SU-DHL-6 (cell line): ENCODE results near the gene GOLGA7B.

ENCODE experiments used
- H2AFZ ChIP-seq: fragments of 200-600 bp; sonication (generic); 2 replicates; pipeline ENCODE4 v1.6.1; 2014; ENCODE audit warnings: low read depth, mild to moderate bottlenecking, moderate library complexity, mixed read lengths, antibody characterized with exemption, low read length; ENCODE audit not compliant: severe bottlenecking
- H3F3A ChIP-seq: fragments of 200-600 bp; shearing (Covaris generic); 2 replicates; pipeline ENCODE4 v1.6.0; 2016; ENCODE audit warnings: antibody characterized with exemption, mild to moderate bottlenecking; ENCODE audit not compliant: insufficient read depth
- H3K27ac ChIP-seq: fragments of 200-600 bp; sonication (generic); 2 replicates; pipeline ENCODE4 v1.5.1; 2016; ENCODE audit warnings: low read depth, mild to moderate bottlenecking, low read length, moderate library complexity, mixed read lengths
- H3K27me3 ChIP-seq: fragments of 200-600 bp; sonication (generic), shearing (Covaris generic); 2 replicates; pipeline ENCODE4 v1.6.0; 2014; ENCODE audit warnings: mild to moderate bottlenecking, low read length
- H3K36me3 ChIP-seq: fragments of 200-600 bp; sonication (generic); 2 replicates; pipeline ENCODE4 v1.6.1; 2014; ENCODE audit warnings: mild to moderate bottlenecking, low read length, mixed read lengths
- H3K4me2 ChIP-seq: fragments of 300-600, 200-600 bp; shearing (Covaris generic), sonication (generic); 2 replicates; pipeline ENCODE4 v1.6.0; 2014; ENCODE audit warnings: low read length, low read depth, mild to moderate bottlenecking; ENCODE audit not compliant: poor library complexity, severe bottlenecking
- H3K4me3 ChIP-seq: fragments of 200-600 bp; sonication (generic); 2 replicates; pipeline ENCODE4 v1.5.1; 2014; ENCODE audit warnings: antibody characterized with exemption, low read length, mild to moderate bottlenecking, mixed read lengths; ENCODE audit not compliant: insufficient read depth, poor library complexity, severe bottlenecking
- H3K79me2 ChIP-seq: fragments of 200-600 bp; sonication (generic); 2 replicates; pipeline ENCODE4 v1.6.1; 2014; ENCODE audit warnings: mild to moderate bottlenecking, low read length, moderate library complexity; ENCODE audit not compliant: insufficient read depth
- H3K9ac ChIP-seq: fragments of 200-600 bp; sonication (generic); 2 replicates; pipeline ENCODE4 v1.7.0; 2014; ENCODE audit warnings: mild to moderate bottlenecking, low read length
- H3K9me2 ChIP-seq: fragments of 200-600 bp; sonication (generic); replicated peaks from 2 replicates; pipeline ENCODE4 v1.6.1; 2014; ENCODE audit warnings: low read length; ENCODE audit not compliant: insufficient read depth
- H3K9me3 ChIP-seq: fragments of 200-600 bp; sonication (generic); 2 replicates; pipeline ENCODE4 v1.6.1; 2014; ENCODE audit warnings: low read length, mixed read lengths; ENCODE audit not compliant: insufficient read depth
- H4K20me1 ChIP-seq: fragments of 200-600 bp; sonication (generic); 2 replicates; pipeline ENCODE4 v1.6.1; 2014; ENCODE audit warnings: low read depth, mild to moderate bottlenecking, antibody characterized with exemption, low read length, moderate library complexity, mixed read lengths
- CTCF ChIP-seq: fragments of 200-600 bp; sonication (generic); IDR thresholded peaks from one replicate; pipeline ENCODE4 v1.5.1; 2017; ENCODE audit warnings: antibody characterized with exemption, mild to moderate bottlenecking, low read length, moderate library complexity; ENCODE audit not compliant: insufficient read depth, poor library complexity, severe bottlenecking
- EZH2phosphoT487 ChIP-seq: fragments of 200-600 bp; sonication (generic), shearing (Covaris generic); conservative IDR thresholded peaks from 2 replicates; pipeline ENCODE4 v1.6.1; 2018; ENCODE audit warnings: mild to moderate bottlenecking, antibody characterized with exemption, low read length, moderate library complexity, mixed read lengths

The GOLGA7B gene

GRCh38 chr10:97861924-97862323 lies 12.3 kb downstream of the GOLGA7B start:
- Histone ChIP-seq H3K36me3 (no peaks in the 10 kb centered on the region), H3K9me2 (no peaks in the 10 kb centered on the region), H3K79me2 (no peaks in the 10 kb centered on the region), H3K9me3 (no peaks in the 10 kb centered on the region), H4K20me1 (no peaks in the 10 kb centered on the region), H3K27ac (no peak overlapping the region), H3K4me2 (no peak overlapping the region), H2AFZ (no peak overlapping the region), H3F3A (no peaks in the 10 kb centered on the region), H3K4me3 (no peak overlapping the region), H3K9ac (no peak overlapping the region), H3K27me3 (no peaks in the 10 kb centered on the region; the same call in 1 of the 2 replicates)
- TF ChIP-seq EZH2phosphoT487 (no peak), CTCF (no peak)

- Histone ChIP-seq H3K4me2 (no peak overlapping the region), H3K4me3 (no peak overlapping the region), H3K27me3 (no peaks in the 10 kb centered on the region; the same call in 1 of the 2 replicates), H3K79me2 (no peaks in the 10 kb centered on the region), H3K36me3 (no peaks in the 10 kb centered on the region), H2AFZ (no peak overlapping the region), H3K9ac (no peak overlapping the region), H3K27ac (no peak overlapping the region), H3K9me3 (no peaks in the 10 kb centered on the region), H3F3A (no peaks in the 10 kb centered on the region), H3K9me2 (no peaks in the 10 kb centered on the region), H4K20me1 (no peaks in the 10 kb centered on the region)
- TF ChIP-seq CTCF (no peak), EZH2phosphoT487 (no peak)
Observed at GRCh38 chr10:97863808-97864207, 14.2 kb downstream of the GOLGA7B start.

GRCh38 chr10:97865488-97865887 lies 15.8 kb downstream of the GOLGA7B start:
- Histone ChIP-seq H2AFZ (no peak overlapping the region), H3K27me3 (no peaks in the 10 kb centered on the region), H3K9me2 (no peaks in the 10 kb centered on the region), H3K9me3 (no peaks in the 10 kb centered on the region), H3K9ac (no peak overlapping the region), H3F3A (no peaks in the 10 kb centered on the region), H4K20me1 (no peaks in the 10 kb centered on the region), H3K79me2 (no peaks in the 10 kb centered on the region), H3K36me3 (no peaks in the 10 kb centered on the region), H3K4me3 (no peak overlapping the region), H3K27ac (no peak overlapping the region), H3K4me2 (no peak overlapping the region)
- TF ChIP-seq EZH2phosphoT487, result no peak
- no peak for TF ChIP-seq CTCF
